NCI-H1092 (cell line): ENCODE data around the gene RGS7BP.
"Not testable (repeated sequence)": the region's sequence is repeated elsewhere in the genome, so short reads cannot be mapped to it uniquely, and the experiment has no call there.

Source experiments
- DNase-seq: peaks from one replicate; lab custom pipeline; 2025; lab: John Stamatoyannopoulos, UW

Gene RGS7BP

GRCh38 chr5:64558641-64559040 is 52.8 kb downstream of the RGS7BP start:
- DNase-seq, result not testable (repeated sequence)

- DNase-seq, result no peak
Measured at GRCh38 chr5:64566310-64566916, 60.6 kb downstream of the RGS7BP start.

- no peak for DNase-seq
Measured at GRCh38 chr5:64569858-64570257, 64.0 kb downstream of the RGS7BP start.

- DNase-seq, result no peak
Measured at GRCh38 chr5:64570395-64570996, 64.7 kb downstream of the RGS7BP start.

- DNase-seq, result no peak
Measured at GRCh38 chr5:64575561-64575960, 69.7 kb downstream of the RGS7BP start.

GRCh38 chr5:64576250-64576649 is 70.4 kb downstream of the RGS7BP start:
- no peak for DNase-seq

- DNase-seq, result no peak
Measured at GRCh38 chr5:64585646-64586045, 79.8 kb downstream of the RGS7BP start.

- DNase-seq, result no peak
Measured at GRCh38 chr5:64587370-64587769, 81.6 kb downstream of the RGS7BP start.

- DNase-seq, result no peak
Measured at GRCh38 chr5:64592730-64593341, 87.0 kb downstream of the RGS7BP start.

GRCh38 chr5:64594025-64594424 is 88.2 kb downstream of the RGS7BP start:
- no peak for DNase-seq

- DNase-seq, result no peak
Measured at GRCh38 chr5:64594601-64595000, 88.8 kb downstream of the RGS7BP start.

GRCh38 chr5:64595031-64595855 is 89.4 kb downstream of the RGS7BP start:
- no peak for DNase-seq

- DNase-seq, result no peak
Measured at GRCh38 chr5:64599226-64599625, 93.4 kb downstream of the RGS7BP start.

- no peak for DNase-seq
Measured at GRCh38 chr5:64603676-64604075, 97.9 kb downstream of the RGS7BP start.

GRCh38 chr5:64606926-64607325 is 101.1 kb downstream of the RGS7BP start:
- no peak for DNase-seq

GRCh38 chr5:64612344-64612961 is 106.6 kb downstream of the RGS7BP start:
- no peak for DNase-seq

- DNase-seq, result no peak
Measured at GRCh38 chr5:64615895-64616294, 110.1 kb downstream of the RGS7BP start.

GRCh38 chr5:64619609-64620008 is 113.8 kb downstream of the RGS7BP start:
- no peak for DNase-seq

GRCh38 chr5:64622991-64623390 is 117.2 kb downstream of the RGS7BP start:
- DNase-seq, result no peak

- DNase-seq, result no peak
Measured at GRCh38 chr5:64625678-64626077, 119.9 kb downstream of the RGS7BP start.

GRCh38 chr5:64628901-64629300 is 123.1 kb downstream of the RGS7BP start:
- DNase-seq, result no peak

GRCh38 chr5:64629841-64630240 is 124.0 kb downstream of the RGS7BP start:
- no peak for DNase-seq
